GM12873 (cell line): ENCODE data around the gene DDR2.

ENCODE experiments used
- CTCF ChIP-seq: IDR thresholded peaks from 2 replicates; pipeline ENCODE4 v1.5.1; 2012; ENCODE audit warnings: low read depth, mild to moderate bottlenecking, moderate library complexity, low read length, control low read depth; ENCODE audit not compliant: insufficient read depth; ENCODE audit errors: missing control alignments

DDR2 gene

GRCh38 chr1:162654915-162655620, 22.8 kb downstream of the DDR2 start:
- no peak for TF ChIP-seq CTCF

GRCh38 chr1:162656266-162656665, 24.0 kb downstream of the DDR2 start:
- TF ChIP-seq CTCF, result no peak

GRCh38 chr1:162660574-162660973, 28.3 kb downstream of the DDR2 start:
- no peak for TF ChIP-seq CTCF

- no peak for TF ChIP-seq CTCF
Measured at GRCh38 chr1:162661336-162661735, 29.1 kb downstream of the DDR2 start.

GRCh38 chr1:162662013-162662412, 29.7 kb downstream of the DDR2 start:
- TF ChIP-seq CTCF, result no peak

- no peak for TF ChIP-seq CTCF
Measured at GRCh38 chr1:162663086-162663485, 30.8 kb downstream of the DDR2 start.

- no peak for TF ChIP-seq CTCF
Measured at GRCh38 chr1:162663589-162664106, 31.4 kb downstream of the DDR2 start.
